H9 (cell line): ENCODE data around the gene FOXK1. TPM values are rescaled to one million over a fixed set of nuclear protein-coding genes. Genes with fewer than 3 reads are reported as not detected.

Experiments used
- DNase-seq: peaks from one replicate; pipeline ENCODE4 v3.0.0-alpha.2; 2017
- H2AFZ ChIP-seq: one replicate; pipeline ENCODE4 v1.6.1; 2013; ENCODE audit warnings: mild to moderate bottlenecking, low read length, control low read depth, moderate library complexity
- H2AK5ac ChIP-seq: 2 replicates; pipeline ENCODE4 v1.6.1; 2013; ENCODE audit warnings: low read length, control low read depth, mixed read lengths; ENCODE audit not compliant: insufficient read length
- H2BK120ac ChIP-seq: one replicate; pipeline ENCODE4 v1.6.1; 2013; ENCODE audit warnings: low read depth, mild to moderate bottlenecking, low read length, control low read depth, inconsistent platforms; ENCODE audit not compliant: poor library complexity, severe bottlenecking
- H2BK12ac ChIP-seq: 2 replicates; pipeline ENCODE4 v1.6.1; 2013; ENCODE audit warnings: low read length, control low read depth, mixed read lengths, low read depth; ENCODE audit not compliant: insufficient read length
- H2BK15ac ChIP-seq: 2 replicates; pipeline ENCODE4 v1.6.1; 2013; ENCODE audit warnings: low read depth, low read length, control low read depth
- H2BK20ac ChIP-seq: one replicate; pipeline ENCODE4 v1.6.1; 2013; ENCODE audit warnings: low read depth, mild to moderate bottlenecking, low read length, control low read depth, inconsistent platforms; ENCODE audit not compliant: poor library complexity, severe bottlenecking
- H2BK5ac ChIP-seq: 2 replicates; pipeline ENCODE4 v1.6.1; 2013; ENCODE audit warnings: low read length, control low read depth, mixed read lengths; ENCODE audit not compliant: insufficient read length
- H3K14ac ChIP-seq: 2 replicates; pipeline ENCODE4 v1.6.1; 2013; ENCODE audit warnings: low read length, control low read depth; ENCODE audit not compliant: insufficient read depth
- H3K18ac ChIP-seq: 2 replicates; pipeline ENCODE4 v1.6.1; 2013; ENCODE audit warnings: low read depth, mild to moderate bottlenecking, mixed read lengths, low read length, control low read depth; ENCODE audit not compliant: insufficient read length
- H3K23ac ChIP-seq: 2 replicates; pipeline ENCODE4 v1.6.1; 2013; ENCODE audit warnings: low read length, control low read depth, mixed read lengths, low read depth; ENCODE audit not compliant: insufficient read length
- H3K23me2 ChIP-seq: 2 replicates; pipeline ENCODE4 v1.6.1; 2013; ENCODE audit warnings: low read depth, mild to moderate bottlenecking, mixed read lengths, low read length, control low read depth; ENCODE audit not compliant: insufficient read length, poor library complexity, severe bottlenecking
- H3K27ac ChIP-seq: 2 replicates; pipeline ENCODE4 v1.5.1; 2013; ENCODE audit warnings: low read length, control low read depth, mixed read lengths, low read depth; ENCODE audit not compliant: insufficient read length
- H3K27me3 ChIP-seq: 2 replicates; pipeline ENCODE4 v1.6.1; 2013; ENCODE audit warnings: low read length, control low read depth, inconsistent platforms; ENCODE audit not compliant: insufficient read depth
- H3K4ac ChIP-seq: 2 replicates; pipeline ENCODE4 v1.6.1; 2013; ENCODE audit warnings: low read depth, mild to moderate bottlenecking, control low read depth, inconsistent platforms, low read length, moderate library complexity
- H3K4me1 ChIP-seq: 2 replicates; pipeline ENCODE4 v1.6.1; 2013; ENCODE audit warnings: low read length, control low read depth, inconsistent platforms; ENCODE audit not compliant: insufficient read depth
- H3K4me2 ChIP-seq: 2 replicates; pipeline ENCODE4 v1.6.1; 2013; ENCODE audit warnings: low read length, control low read depth, mixed read lengths; ENCODE audit not compliant: insufficient read length, insufficient read depth
- H3K56ac ChIP-seq: 2 replicates; pipeline ENCODE4 v1.6.1; 2013; ENCODE audit warnings: low read depth, mild to moderate bottlenecking, mixed read lengths, low read length, control low read depth; ENCODE audit not compliant: insufficient read length
- H3K79me1 ChIP-seq: 2 replicates; pipeline ENCODE4 v1.6.1; 2013; ENCODE audit warnings: low read depth, mild to moderate bottlenecking, moderate library complexity, low read length, control low read depth, inconsistent platforms; ENCODE audit not compliant: insufficient read depth, poor library complexity, severe bottlenecking
- H3K79me2 ChIP-seq: 2 replicates; pipeline ENCODE4 v1.6.1; 2013; ENCODE audit warnings: low read length, control low read depth, inconsistent platforms; ENCODE audit not compliant: insufficient read depth
- H3K9ac ChIP-seq: 2 replicates; pipeline ENCODE4 v1.6.1; 2013; ENCODE audit warnings: low read length, control low read depth, mixed read lengths; ENCODE audit not compliant: insufficient read length; ENCODE audit errors: extremely low read depth
- H3K9me3 ChIP-seq: one replicate; pipeline ENCODE4 v1.6.1; 2013; ENCODE audit warnings: low read depth, low read length, inconsistent platforms; ENCODE audit not compliant: control insufficient read depth
- H3T11ph ChIP-seq: one replicate; pipeline ENCODE4 v1.6.1; 2013; ENCODE audit warnings: mild to moderate bottlenecking, low read length, control low read depth, inconsistent platforms
- H4K20me1 ChIP-seq: one replicate; pipeline ENCODE4 v1.6.1; 2013; ENCODE audit not compliant: control insufficient read depth, insufficient read length, insufficient read depth
- H4K5ac ChIP-seq: 2 replicates; pipeline ENCODE4 v1.6.1; 2013; ENCODE audit warnings: low read depth, mild to moderate bottlenecking, mixed read lengths, low read length, control low read depth; ENCODE audit not compliant: insufficient read length
- H4K8ac ChIP-seq: replicated peaks from 2 replicates; pipeline ENCODE4 v1.6.1; 2013; ENCODE audit warnings: low read length, control low read depth, mixed read lengths, low read depth; ENCODE audit not compliant: insufficient read length
- H4K91ac ChIP-seq: 2 replicates; pipeline ENCODE4 v1.6.1; 2013; ENCODE audit warnings: low read depth, mild to moderate bottlenecking, moderate library complexity, mixed read lengths, low read length, control low read depth; ENCODE audit not compliant: insufficient read length
- H3K27ac Mint-ChIP-seq, 3 experiments: 2 replicates in 2 of 3; 3 replicates in 1 of 3; pipeline ENCODE4 v1.8.0; 2020 to 2021; ENCODE audit warnings: mixed read lengths in 3 of 3, mild to moderate bottlenecking in 1 of 3, moderate library complexity in 1 of 3
- H3K27me3 Mint-ChIP-seq: 2 replicates; pipeline ENCODE4 v1.8.0; 2021; ENCODE audit warnings: low read depth, mild to moderate bottlenecking, moderate library complexity, mixed read lengths
- H3K36me3 Mint-ChIP-seq, 3 experiments: 2 replicates in 2 of 3; 3 replicates in 1 of 3; pipeline ENCODE4 v1.8.0; 2020 to 2021; ENCODE audit warnings: low read depth in 3 of 3, mixed read lengths in 3 of 3; ENCODE audit not compliant: insufficient read depth in 1 of 3
- H3K4me1 Mint-ChIP-seq, 2 experiments: 2 replicates each; pipeline ENCODE4 v1.8.0; 2020; ENCODE audit warnings: mixed read lengths in 2 of 2
- H3K4me3 Mint-ChIP-seq, 2 experiments: 2 replicates in 1 of 2; 3 replicates in 1 of 2; pipeline ENCODE4 v1.8.0; 2020 to 2021; ENCODE audit warnings: mild to moderate bottlenecking in 2 of 2, mixed read lengths in 2 of 2, moderate library complexity in 1 of 2
- H3K9me3 Mint-ChIP-seq, 2 experiments: 2 replicates in 1 of 2; 3 replicates in 1 of 2; pipeline ENCODE4 v1.8.0; 2020; ENCODE audit warnings: mild to moderate bottlenecking in 2 of 2, mixed read lengths in 2 of 2, moderate library complexity in 1 of 2
- WGBS: extraction: QIAGEN DNeasy Blood & Tissue Kit; methylation state at CpG from one replicate; pipeline ENCODE4 v1.1.7; 2013; ENCODE audit warnings: missing lambda C conversion rate, low lambda C conversion rate, mixed read lengths; ENCODE audit not compliant: insufficient read length; ENCODE audit errors: extremely low coverage; 5-methylcytosine and 5-hydroxymethylcytosine counted together
- total RNA-seq: library from RNA; stranded (reverse); gene quantifications from 2 replicates; pipeline ENCODE4 v1.2.1, GENCODE V29; 2021
- TF ChIP-seq, protein P1 (sequence below): fragments of 200-600 bp; sonication (generic); conservative IDR thresholded peaks from 3 replicates; pipeline ENCODE4 v1.8.0; 2021; ENCODE audit warnings: antibody characterized with exemption, mild to moderate bottlenecking

The FOXK1 gene
- total RNA-seq, 1 experiment from 2014 or later: 14.4 TPM

DNA sequence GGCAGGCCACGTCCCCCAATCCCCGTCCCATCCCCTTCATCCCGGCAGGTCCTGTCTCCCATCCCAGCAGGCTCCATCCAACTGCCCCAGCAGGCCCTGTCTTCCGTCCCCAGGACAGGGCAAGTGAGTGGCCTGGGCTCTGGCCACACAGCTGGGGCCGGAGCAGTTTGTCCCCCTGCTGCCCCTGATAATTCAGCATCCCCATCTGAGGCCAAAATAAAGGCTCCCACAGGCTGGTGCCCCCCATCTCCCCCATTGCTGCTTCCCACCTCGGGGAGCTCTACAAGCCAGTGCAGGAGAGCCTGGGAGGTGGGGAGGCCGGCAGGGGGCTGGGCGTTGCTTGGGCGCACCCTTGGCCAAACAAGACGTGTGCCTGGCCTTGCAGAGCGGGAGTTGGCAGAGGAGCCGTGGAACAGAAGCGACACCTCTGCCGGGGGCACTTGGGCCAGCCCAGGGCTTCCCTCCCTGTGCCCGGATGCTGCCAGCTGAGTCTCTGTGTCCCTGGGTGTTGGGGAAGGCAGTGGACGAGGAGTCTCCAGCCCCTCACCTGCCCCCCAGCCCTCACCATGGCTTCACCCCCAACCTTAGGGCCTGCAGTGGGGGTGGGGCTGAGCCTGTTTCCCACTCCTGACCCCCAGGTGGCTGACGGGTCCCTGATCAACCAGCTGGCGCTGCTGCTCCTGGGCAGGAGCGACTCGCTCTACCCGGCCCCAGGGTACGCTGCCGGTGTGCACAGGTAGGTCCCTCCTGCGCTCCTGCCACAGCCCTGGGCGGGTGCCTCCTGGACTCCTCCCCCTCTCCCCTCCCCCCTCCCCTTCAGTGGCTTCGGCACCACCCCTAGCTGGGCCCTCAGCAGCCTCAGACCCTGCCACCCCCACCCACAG is 107.3 kb downstream of the FOXK1 start:
- Histone ChIP-seq H2BK12ac (no peak overlapping the region), H2AFZ (no peak overlapping the region), H2AK5ac (no peak overlapping the region), H2BK20ac (no peak overlapping the region), H3K23ac (no peak overlapping the region), H3K79me2 (no peaks in the 10 kb centered on the region), H3K18ac (no peak overlapping the region), H3K79me1 (no peaks in the 10 kb centered on the region), H3K23me2 (peaks cover 5% of the 10 kb centered on the region), H3T11ph (no peak overlapping the region), H3K27me3 (no peaks in the 10 kb centered on the region), H3K9me3 (no peaks in the 10 kb centered on the region), H2BK15ac (no peak overlapping the region), H3K4ac (no peak overlapping the region), H3K56ac (no peak overlapping the region), H4K20me1 (no peaks in the 10 kb centered on the region), H4K8ac (no peak overlapping the region), H3K4me2 (no peak overlapping the region), H4K5ac (no peak overlapping the region), H2BK120ac (no peak overlapping the region), H4K91ac (no peak overlapping the region), H3K9ac (no peak overlapping the region), H2BK5ac (no peak overlapping the region), H3K14ac (no peak overlapping the region), H3K4me1 (no peaks in the 10 kb centered on the region), H3K27ac (no peak overlapping the region)
- no peaks in the 10 kb centered on the region for H3K27me3 Mint-ChIP-seq
- H3K27ac Mint-ChIP-seq: no peak overlapping the region
- H3K4me1 Mint-ChIP-seq: peaks cover 2 to 3% of the 10 kb centered on the region in 2 experiments; a peak in 3 of 4 replicates
- no peak overlapping the region for H3K4me3 Mint-ChIP-seq
- no peak for DNase-seq
- no peaks in the 10 kb centered on the region; a peak in 1 of 5 replicates for H3K9me3 Mint-ChIP-seq
- TF ChIP-seq, protein P1, sequence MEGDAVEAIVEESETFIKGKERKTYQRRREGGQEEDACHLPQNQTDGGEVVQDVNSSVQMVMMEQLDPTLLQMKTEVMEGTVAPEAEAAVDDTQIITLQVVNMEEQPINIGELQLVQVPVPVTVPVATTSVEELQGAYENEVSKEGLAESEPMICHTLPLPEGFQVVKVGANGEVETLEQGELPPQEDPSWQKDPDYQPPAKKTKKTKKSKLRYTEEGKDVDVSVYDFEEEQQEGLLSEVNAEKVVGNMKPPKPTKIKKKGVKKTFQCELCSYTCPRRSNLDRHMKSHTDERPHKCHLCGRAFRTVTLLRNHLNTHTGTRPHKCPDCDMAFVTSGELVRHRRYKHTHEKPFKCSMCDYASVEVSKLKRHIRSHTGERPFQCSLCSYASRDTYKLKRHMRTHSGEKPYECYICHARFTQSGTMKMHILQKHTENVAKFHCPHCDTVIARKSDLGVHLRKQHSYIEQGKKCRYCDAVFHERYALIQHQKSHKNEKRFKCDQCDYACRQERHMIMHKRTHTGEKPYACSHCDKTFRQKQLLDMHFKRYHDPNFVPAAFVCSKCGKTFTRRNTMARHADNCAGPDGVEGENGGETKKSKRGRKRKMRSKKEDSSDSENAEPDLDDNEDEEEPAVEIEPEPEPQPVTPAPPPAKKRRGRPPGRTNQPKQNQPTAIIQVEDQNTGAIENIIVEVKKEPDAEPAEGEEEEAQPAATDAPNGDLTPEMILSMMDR: no peak
- WGBS: no CpG with 5 or more reads among the region's 26 CpGs
- peaks cover 2 to 24% (median 8%) of the 10 kb centered on the region in 3 experiments; a peak in 6 of 7 replicates for H3K36me3 Mint-ChIP-seq
